ENCODE data around the gene LTA. TPM values are rescaled to one million over a fixed set of nuclear protein-coding genes. Genes with fewer than 3 reads are reported as not detected.

The LTA gene
- total RNA-seq, 1 experiment from 2014 or later = 0.72 TPM

DNA sequence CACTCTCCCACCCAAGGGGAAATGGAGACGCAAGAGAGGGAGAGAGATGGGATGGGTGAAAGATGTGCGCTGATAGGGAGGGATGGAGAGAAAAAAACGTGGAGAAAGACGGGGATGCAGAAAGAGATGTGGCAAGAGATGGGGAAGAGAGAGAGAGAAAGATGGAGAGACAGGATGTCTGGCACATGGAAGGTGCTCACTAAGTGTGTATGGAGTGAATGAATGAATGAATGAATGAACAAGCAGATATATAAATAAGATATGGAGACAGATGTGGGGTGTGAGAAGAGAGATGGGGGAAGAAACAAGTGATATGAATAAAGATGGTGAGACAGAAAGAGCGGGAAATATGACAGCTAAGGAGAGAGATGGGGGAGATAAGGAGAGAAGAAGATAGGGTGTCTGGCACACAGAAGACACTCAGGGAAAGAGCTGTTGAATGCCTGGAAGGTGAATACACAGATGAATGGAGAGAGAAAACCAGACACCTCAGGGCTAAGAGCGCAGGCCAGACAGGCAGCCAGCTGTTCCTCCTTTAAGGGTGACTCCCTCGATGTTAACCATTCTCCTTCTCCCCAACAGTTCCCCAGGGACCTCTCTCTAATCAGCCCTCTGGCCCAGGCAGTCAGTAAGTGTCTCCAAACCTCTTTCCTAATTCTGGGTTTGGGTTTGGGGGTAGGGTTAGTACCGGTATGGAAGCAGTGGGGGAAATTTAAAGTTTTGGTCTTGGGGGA lies 4.0 kb downstream of the LTA start:
- H3K36me3 ChIP-seq (ENCODE audit: control insufficient read depth, insufficient read depth, low read length) = no peaks in the 10 kb centered on the region
- intact Hi-C loops (cut with micrococcal nuclease; ENCODE audit: unreplicated experiment) = no loop called here
- in situ Hi-C loops (cut with HindIII; ENCODE audit: low pct_unique_long_range_greater_than_20kb, low sequenced_read_pairs) = no loop called here
- no peak overlapping the region for H3K4me3 ChIP-seq (ENCODE audit: low read depth in 2 of 2, low read length in 2 of 2)
- H3K27ac ChIP-seq (ENCODE audit: low read length) = 0 out of 2 replicates have a peak overlapping the region, but pooled peaks have one; percentile 21
- ChIA-PET CTCF (interaction anchor here (0.9 to 2.6 kb wide), 3 partner anchors 20 to 22 kb away, joined by 3 to 11 read pairs (median 4); no protein-coding TSS in a partner anchor), POLR2A (no interaction called here)
- H3K9me3 ChIP-seq (ENCODE audit: control insufficient read depth, insufficient read depth, low read depth, low read length) = no peaks in the 10 kb centered on the region
- DNase-seq (ENCODE audit: low read depth, low spot score) (no peak), ATAC-seq (no peak)
- TF ChIP-seq TCF7L2 (IDR thresholded peaks at IDR 0.05; ENCODE audit: low read depth, low read length) = no peak
- TF ChIP-seq POLR2AphosphoS5 (IDR thresholded peaks at IDR 0.05; ENCODE audit: low read depth, low read length) = no peak
- TF ChIP-seq, protein P1, sequence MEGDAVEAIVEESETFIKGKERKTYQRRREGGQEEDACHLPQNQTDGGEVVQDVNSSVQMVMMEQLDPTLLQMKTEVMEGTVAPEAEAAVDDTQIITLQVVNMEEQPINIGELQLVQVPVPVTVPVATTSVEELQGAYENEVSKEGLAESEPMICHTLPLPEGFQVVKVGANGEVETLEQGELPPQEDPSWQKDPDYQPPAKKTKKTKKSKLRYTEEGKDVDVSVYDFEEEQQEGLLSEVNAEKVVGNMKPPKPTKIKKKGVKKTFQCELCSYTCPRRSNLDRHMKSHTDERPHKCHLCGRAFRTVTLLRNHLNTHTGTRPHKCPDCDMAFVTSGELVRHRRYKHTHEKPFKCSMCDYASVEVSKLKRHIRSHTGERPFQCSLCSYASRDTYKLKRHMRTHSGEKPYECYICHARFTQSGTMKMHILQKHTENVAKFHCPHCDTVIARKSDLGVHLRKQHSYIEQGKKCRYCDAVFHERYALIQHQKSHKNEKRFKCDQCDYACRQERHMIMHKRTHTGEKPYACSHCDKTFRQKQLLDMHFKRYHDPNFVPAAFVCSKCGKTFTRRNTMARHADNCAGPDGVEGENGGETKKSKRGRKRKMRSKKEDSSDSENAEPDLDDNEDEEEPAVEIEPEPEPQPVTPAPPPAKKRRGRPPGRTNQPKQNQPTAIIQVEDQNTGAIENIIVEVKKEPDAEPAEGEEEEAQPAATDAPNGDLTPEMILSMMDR (IDR thresholded peaks at IDR 0.05) = no peak
- TF ChIP-seq SIN3A (IDR thresholded peaks at IDR 0.05; ENCODE audit: borderline replicate concordance, insufficient read depth, low read depth, low read length) = no peak
- TF ChIP-seq, protein P2, sequence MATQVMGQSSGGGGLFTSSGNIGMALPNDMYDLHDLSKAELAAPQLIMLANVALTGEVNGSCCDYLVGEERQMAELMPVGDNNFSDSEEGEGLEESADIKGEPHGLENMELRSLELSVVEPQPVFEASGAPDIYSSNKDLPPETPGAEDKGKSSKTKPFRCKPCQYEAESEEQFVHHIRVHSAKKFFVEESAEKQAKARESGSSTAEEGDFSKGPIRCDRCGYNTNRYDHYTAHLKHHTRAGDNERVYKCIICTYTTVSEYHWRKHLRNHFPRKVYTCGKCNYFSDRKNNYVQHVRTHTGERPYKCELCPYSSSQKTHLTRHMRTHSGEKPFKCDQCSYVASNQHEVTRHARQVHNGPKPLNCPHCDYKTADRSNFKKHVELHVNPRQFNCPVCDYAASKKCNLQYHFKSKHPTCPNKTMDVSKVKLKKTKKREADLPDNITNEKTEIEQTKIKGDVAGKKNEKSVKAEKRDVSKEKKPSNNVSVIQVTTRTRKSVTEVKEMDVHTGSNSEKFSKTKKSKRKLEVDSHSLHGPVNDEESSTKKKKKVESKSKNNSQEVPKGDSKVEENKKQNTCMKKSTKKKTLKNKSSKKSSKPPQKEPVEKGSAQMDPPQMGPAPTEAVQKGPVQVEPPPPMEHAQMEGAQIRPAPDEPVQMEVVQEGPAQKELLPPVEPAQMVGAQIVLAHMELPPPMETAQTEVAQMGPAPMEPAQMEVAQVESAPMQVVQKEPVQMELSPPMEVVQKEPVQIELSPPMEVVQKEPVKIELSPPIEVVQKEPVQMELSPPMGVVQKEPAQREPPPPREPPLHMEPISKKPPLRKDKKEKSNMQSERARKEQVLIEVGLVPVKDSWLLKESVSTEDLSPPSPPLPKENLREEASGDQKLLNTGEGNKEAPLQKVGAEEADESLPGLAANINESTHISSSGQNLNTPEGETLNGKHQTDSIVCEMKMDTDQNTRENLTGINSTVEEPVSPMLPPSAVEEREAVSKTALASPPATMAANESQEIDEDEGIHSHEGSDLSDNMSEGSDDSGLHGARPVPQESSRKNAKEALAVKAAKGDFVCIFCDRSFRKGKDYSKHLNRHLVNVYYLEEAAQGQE (IDR thresholded peaks at IDR 0.05; ENCODE audit: insufficient read depth in 1 of 2, low read depth in 2 of 2, low read length in 1 of 2) = no peak
- no TSS peak for BruUV-seq (replicated peaks)
- H3K4me1 ChIP-seq (ENCODE audit: control insufficient read depth, insufficient read depth, low read length) = peaks cover 19% of the 10 kb centered on the region
- H3K27me3 ChIP-seq (ENCODE audit: control insufficient read depth, insufficient read depth, low read length) = no peaks in the 10 kb centered on the region

DNA sequence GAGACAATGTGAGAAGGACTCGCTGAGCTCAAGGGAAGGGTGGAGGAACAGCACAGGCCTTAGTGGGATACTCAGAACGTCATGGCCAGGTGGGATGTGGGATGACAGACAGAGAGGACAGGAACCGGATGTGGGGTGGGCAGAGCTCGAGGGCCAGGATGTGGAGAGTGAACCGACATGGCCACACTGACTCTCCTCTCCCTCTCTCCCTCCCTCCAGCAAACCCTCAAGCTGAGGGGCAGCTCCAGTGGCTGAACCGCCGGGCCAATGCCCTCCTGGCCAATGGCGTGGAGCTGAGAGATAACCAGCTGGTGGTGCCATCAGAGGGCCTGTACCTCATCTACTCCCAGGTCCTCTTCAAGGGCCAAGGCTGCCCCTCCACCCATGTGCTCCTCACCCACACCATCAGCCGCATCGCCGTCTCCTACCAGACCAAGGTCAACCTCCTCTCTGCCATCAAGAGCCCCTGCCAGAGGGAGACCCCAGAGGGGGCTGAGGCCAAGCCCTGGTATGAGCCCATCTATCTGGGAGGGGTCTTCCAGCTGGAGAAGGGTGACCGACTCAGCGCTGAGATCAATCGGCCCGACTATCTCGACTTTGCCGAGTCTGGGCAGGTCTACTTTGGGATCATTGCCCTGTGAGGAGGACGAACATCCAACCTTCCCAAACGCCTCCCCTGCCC lies 4.9 kb downstream of the LTA start:
- Histone ChIP-seq H3K4me3 (ENCODE audit: low read depth in 2 of 2, low read length in 2 of 2) (no peak overlapping the region), H3K27ac (ENCODE audit: low read length) (peak overlapping the region; percentile 78; the same call in 1 of the 2 replicates), H3K9me3 (ENCODE audit: control insufficient read depth, insufficient read depth, low read depth, low read length) (no peaks in the 10 kb centered on the region), H3K27me3 (ENCODE audit: control insufficient read depth, insufficient read depth, low read length) (no peaks in the 10 kb centered on the region), H3K4me1 (ENCODE audit: control insufficient read depth, insufficient read depth, low read length) (peaks cover 19% of the 10 kb centered on the region), H3K36me3 (ENCODE audit: control insufficient read depth, insufficient read depth, low read length) (no peaks in the 10 kb centered on the region)
- no TSS peak for BruUV-seq (replicated peaks)
- no peak for ATAC-seq
- intact Hi-C loops (cut with micrococcal nuclease; ENCODE audit: unreplicated experiment) (no loop called here), in situ Hi-C loops (cut with HindIII; ENCODE audit: low pct_unique_long_range_greater_than_20kb, low sequenced_read_pairs) (no loop called here)
- ChIA-PET POLR2A (interaction anchor here (0.6 to 1.0 kb wide), 2 partner anchors 161 to 314 kb away, joined by 3 to 5 read pairs; no protein-coding TSS in a partner anchor), CTCF (interaction anchor here (0.9 to 1.2 kb wide), 2 partner anchors 19 to 22 kb away, joined by 3 to 4 read pairs; no protein-coding TSS in a partner anchor)
- no peak for TF ChIP-seq SIN3A (IDR thresholded peaks at IDR 0.05; ENCODE audit: borderline replicate concordance, insufficient read depth, low read depth, low read length)
- TF ChIP-seq, protein P2 (IDR thresholded peaks at IDR 0.05; ENCODE audit: insufficient read depth in 1 of 2, low read depth in 2 of 2, low read length in 1 of 2) = no peak
- TF ChIP-seq POLR2AphosphoS5 (IDR thresholded peaks at IDR 0.05; ENCODE audit: low read depth, low read length) = no peak
- TF ChIP-seq TCF7L2 (IDR thresholded peaks at IDR 0.05; ENCODE audit: low read depth, low read length) = no peak
- TF ChIP-seq, protein P1 (IDR thresholded peaks at IDR 0.05) = no peak
- no peak for DNase-seq (ENCODE audit: low read depth, low spot score)

Data from Panc1 (cell line).